HG03460 (cell line): ENCODE data around the gene SRXN1.

ENCODE experiments used
- ATAC-seq: cut with Tn5 transposase; IDR thresholded peaks from one replicate; pipeline ENCODE4 v1.9.1; 2021; ENCODE audit not compliant: unreplicated experiment

SRXN1 gene

GRCh38 chr20:609371-609964 lies 43.5 kb downstream of the SRXN1 start:
- ATAC-seq = no peak

- ATAC-seq = no peak
These were observed 44.0 kb downstream of the SRXN1 start for GRCh38 chr20:608970-609369.

- no peak for ATAC-seq
These were observed 45.5 kb downstream of the SRXN1 start for GRCh38 chr20:607476-607875.

- ATAC-seq = no peak
These were observed 47.8 kb downstream of the SRXN1 start for GRCh38 chr20:605237-605636.

- ATAC-seq = no peak
These were observed 49.8 kb downstream of the SRXN1 start for GRCh38 chr20:603116-603640.

- ATAC-seq = no peak
These were observed 50.7 kb downstream of the SRXN1 start for GRCh38 chr20:602111-602970.

- ATAC-seq = no peak
These were observed 52.3 kb downstream of the SRXN1 start for GRCh38 chr20:600736-601135.

- no peak for ATAC-seq
These were observed 52.9 kb downstream of the SRXN1 start for GRCh38 chr20:600141-600540.

- no peak for ATAC-seq
These were observed 54.7 kb downstream of the SRXN1 start for GRCh38 chr20:598133-598850.

GRCh38 chr20:597560-597959 lies 55.4 kb downstream of the SRXN1 start:
- ATAC-seq = no peak
